Mucosa of rectum (tissue), 2 donors: ENCODE measurements around the gene KRT73.

Experiments used
- H3K27ac ChIP-seq, 2 donors: one replicate each; pipeline ENCODE4 v1.7.0; 2013; ENCODE audit warnings: inconsistent platforms in 2 of 2, low read depth in 2 of 2, low read length in 2 of 2
- H3K27me3 ChIP-seq, 2 donors: one replicate each; pipeline ENCODE4 v1.7.0; 2013; ENCODE audit warnings: low read length in 2 of 2; ENCODE audit not compliant: control insufficient read depth in 2 of 2, insufficient read depth in 2 of 2
- H3K36me3 ChIP-seq, 2 donors: one replicate each; pipeline ENCODE4 v1.7.0; 2013; ENCODE audit warnings: low read length in 2 of 2; ENCODE audit not compliant: control insufficient read depth in 2 of 2, insufficient read depth in 2 of 2
- H3K4me1 ChIP-seq, 2 donors: one replicate each; pipeline ENCODE4 v1.7.0; 2013; ENCODE audit warnings: low read length in 2 of 2, mild to moderate bottlenecking in 1 of 2; ENCODE audit not compliant: control insufficient read depth in 2 of 2, insufficient read depth in 2 of 2
- H3K4me3 ChIP-seq, 2 donors: one replicate each; pipeline ENCODE4 v1.7.0; 2013; ENCODE audit warnings: low read length in 2 of 2
- H3K9ac ChIP-seq, 2 donors: one replicate each; pipeline ENCODE4 v1.7.0; 2013; ENCODE audit warnings: low read length in 2 of 2, low read depth in 1 of 2, mild to moderate bottlenecking in 1 of 2
- H3K9me3 ChIP-seq, 2 donors: one replicate each; pipeline ENCODE4 v1.7.0; 2013; ENCODE audit warnings: low read length in 2 of 2; ENCODE audit not compliant: control insufficient read depth in 2 of 2
- donor health status: healthy.
- donor health status: Normal muscosa, but diverticular disease.

Gene KRT73

DNA sequence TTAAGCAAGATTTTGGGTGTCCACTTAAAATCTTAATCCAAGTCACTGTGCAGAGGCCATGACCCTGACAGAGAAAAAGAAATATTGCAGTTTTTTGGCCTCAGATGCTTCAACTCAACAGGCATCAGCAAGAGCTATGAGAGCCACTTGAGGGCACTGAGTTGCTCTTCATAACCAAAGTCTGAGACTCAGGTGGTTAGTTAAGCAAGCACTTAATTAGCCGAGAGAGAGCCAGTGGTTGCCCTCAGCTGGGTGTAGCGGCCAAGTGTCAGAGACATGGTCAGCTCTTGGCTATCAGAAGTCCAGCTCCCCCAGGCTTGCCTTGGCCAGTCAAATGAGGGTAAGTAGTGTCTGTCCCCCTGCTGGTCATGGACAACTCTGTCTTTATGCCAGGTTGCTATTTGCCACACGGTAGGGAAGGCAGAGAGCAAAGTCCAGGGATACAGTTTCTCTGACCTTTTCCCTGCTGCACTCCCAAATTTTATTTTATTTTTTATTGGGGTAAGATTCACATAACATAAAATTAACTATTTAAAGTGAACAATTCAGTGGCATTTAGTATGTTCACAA is 56.4 kb downstream of the KRT73 start:
- Histone ChIP-seq H3K4me1 (no peaks in the 10 kb centered on the region), H3K36me3 (no peaks in the 10 kb centered on the region), H3K9me3 (no peaks in the 10 kb centered on the region), H3K27me3 (no peaks in the 10 kb centered on the region), H3K27ac (no peak overlapping the region), H3K4me3 (no peak overlapping the region), H3K9ac (no peak overlapping the region)

DNA sequence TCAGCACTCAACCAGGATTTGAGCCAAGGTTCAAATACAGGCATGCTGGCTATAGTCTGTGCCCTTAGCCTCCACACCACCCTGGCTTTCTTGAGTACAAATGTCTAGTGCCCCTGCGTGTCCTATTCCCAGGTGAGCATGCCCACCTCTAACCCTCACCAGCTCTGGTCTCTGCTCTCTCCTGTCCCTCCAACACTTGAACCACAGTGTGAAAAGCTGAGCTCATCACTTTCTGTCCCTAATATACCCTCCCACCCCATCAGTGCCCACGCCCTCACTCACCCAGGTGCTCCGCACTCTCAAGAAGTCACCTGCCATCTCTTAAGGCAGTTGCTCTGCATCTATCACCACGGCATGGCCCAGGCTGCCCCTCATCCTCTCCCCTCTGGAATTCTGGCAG is 58.4 kb downstream of the KRT73 start:
- H3K4me3 ChIP-seq, result no peak overlapping the region
- no peaks in the 10 kb centered on the region for H3K36me3 ChIP-seq

DNA sequence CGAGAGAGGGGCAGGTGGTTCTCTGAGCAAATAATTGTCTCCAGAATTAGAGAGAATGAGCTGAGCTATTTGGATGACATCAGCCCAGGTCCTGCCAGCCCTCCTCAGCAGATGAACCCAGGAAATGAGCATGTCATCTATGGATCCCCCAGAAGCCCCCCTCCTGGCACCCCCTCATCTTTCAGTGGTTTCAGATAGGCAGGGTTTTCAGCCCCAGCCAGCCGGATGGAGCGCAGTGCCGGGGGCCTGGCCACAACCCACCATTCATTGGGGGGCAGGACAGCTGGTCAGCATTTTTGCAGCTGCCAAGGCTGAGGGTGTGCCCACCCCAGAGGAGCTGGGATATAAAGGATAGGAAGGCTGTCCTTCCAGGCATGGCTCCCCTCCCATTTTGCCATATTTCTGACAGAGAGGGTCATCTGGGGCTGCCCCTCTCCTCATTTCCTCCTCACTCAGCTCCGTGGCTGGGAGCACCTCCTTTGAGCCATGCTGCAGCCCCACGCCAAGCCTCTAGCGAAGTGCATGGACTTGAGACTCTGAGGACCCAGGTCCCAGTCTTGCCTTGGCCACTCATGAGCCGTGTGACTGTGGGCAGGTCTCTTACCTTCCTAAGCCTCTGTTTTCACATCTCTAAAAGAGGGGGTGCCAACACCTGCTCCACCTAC is 59.4 kb downstream of the KRT73 start:
- Histone ChIP-seq H3K4me1 (no peaks in the 10 kb centered on the region), H3K9me3 (no peaks in the 10 kb centered on the region), H3K27ac (no peak overlapping the region), H3K9ac (no peak overlapping the region), H3K4me3 (no peak overlapping the region), H3K27me3 (peaks cover 0 to 2% of the 10 kb centered on the region in 2 donors), H3K36me3 (no peaks in the 10 kb centered on the region)

More for the DNA sequence above, 58.4 kb downstream of the KRT73 start:
- H3K4me1 ChIP-seq, result no peaks in the 10 kb centered on the region
- peaks cover 0 to 2% of the 10 kb centered on the region in 2 donors for H3K27me3 ChIP-seq
- H3K27ac ChIP-seq, result no peak overlapping the region
- H3K9me3 ChIP-seq, result no peaks in the 10 kb centered on the region
- no peak overlapping the region for H3K9ac ChIP-seq
